ENCODE results near the gene TYMP.

The TYMP gene, protein sequence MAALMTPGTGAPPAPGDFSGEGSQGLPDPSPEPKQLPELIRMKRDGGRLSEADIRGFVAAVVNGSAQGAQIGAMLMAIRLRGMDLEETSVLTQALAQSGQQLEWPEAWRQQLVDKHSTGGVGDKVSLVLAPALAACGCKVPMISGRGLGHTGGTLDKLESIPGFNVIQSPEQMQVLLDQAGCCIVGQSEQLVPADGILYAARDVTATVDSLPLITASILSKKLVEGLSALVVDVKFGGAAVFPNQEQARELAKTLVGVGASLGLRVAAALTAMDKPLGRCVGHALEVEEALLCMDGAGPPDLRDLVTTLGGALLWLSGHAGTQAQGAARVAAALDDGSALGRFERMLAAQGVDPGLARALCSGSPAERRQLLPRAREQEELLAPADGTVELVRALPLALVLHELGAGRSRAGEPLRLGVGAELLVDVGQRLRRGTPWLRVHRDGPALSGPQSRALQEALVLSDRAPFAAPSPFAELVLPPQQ

DNA sequence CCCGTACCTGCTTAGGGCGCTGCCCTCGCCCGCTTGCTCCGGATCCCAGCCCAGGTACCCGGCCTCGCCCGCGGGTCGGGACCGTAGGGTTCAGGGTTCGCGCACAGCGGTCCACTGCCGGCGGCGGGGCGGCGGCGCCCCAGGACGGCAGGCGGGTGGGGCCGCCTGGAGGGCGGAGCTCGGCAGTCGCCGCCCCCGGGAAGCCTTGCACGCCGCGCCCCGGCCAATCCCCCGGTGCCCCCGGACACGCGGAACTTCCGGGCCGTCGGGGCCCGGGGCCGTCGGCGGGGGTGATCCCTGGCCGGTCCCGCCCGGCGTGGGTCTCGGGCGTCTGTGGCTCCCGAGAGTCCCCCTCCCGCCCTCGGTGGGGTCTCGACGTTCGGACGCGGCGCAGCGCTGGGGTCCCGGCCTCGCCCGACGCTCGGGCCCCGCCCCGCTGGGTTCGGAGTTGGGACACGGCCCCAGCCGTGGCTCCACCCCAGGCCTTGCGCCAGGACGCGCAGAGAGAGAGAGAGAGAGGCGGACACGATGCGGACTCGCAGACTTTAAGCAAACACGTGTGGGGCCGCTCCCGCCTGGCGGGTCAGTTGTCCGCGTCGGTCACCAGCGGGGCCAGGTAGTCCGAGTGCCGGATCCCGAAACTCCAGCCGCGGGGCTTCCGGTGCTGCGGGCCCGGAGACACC is at the start of gene TYMP:
TSS of gene TYMP (minus strand) at position 116 of the 683 bp plus-strand sequence. CDS start 303 bp downstream, outside the sequence.
- peak; percentile 85 for DNase-seq (ENCODE audit: low spot score)

DNA sequence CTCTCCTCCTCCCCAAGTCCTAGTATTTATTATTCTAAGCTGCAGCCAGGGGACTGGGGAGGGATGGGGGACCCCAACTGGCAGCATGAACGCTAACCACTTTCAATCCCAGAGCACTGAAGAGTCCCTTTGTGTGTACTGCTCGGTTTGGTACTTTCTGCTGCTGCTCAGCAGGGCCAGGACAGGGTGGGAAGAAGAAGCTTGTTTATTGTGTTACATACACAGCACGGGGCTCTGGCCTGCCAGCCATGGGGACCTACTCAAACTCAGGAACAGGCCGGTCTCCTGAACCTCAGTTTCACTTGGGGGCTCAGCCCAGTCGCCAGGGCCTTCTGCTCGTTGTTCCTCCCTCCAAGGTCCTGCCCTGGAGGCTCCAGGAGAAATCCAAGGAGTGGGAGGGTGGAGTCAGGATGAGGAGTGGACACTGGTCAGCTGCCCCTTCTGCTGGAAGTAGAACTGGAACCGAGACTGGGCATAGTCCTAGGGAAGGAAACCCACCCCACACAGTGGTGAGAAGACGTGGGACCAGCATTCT is 49.0 kb upstream of the TYMP start:
- DNase-seq (ENCODE audit: low spot score), result no peak

DNA sequence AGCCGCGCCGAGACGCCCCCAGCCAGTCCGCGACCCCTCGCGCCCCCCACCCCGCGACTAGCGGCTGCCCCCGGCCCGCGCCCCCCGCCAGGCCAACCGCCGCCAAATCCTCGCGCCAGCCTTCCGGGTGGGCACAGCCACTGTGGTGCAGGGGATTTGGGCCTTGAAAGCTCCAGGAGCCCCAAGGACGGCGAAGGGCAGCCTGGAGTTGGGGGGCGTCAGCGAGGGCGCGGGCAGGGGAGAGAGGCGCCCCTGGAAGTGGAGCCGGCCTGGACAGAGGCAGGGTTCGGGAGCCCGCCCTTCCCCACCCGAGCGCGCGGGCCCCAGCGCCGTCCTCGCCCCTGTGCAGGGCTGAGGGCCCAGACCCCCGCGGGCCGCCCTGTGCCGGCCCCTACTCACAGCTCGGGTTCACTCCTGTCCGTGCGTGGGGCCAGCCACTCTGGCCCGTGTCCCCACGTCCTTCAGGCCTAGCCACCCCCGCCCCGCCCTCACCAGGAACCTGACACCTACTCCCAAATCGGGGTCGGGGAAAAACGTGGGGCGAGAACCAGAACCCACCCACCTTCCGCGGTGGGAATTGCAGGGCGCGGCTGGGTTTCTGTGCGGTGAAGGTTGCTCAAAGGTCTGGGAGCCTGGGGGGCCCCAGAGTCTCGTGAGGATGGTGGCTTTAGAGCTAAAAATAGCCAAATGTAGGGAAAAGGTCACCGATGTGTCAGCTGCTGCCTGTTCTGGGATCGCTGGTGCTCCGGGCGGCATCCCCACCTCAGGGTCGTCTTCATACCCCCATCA is 48.4 kb upstream of the TYMP start, which contains the start of gene CPT1B:
TSS of gene CPT1B (minus strand) at position 441 of the 789 bp plus-strand sequence. CDS start 512 bp downstream, outside the sequence.
- DNase-seq (ENCODE audit: low spot score), result no peak

DNA sequence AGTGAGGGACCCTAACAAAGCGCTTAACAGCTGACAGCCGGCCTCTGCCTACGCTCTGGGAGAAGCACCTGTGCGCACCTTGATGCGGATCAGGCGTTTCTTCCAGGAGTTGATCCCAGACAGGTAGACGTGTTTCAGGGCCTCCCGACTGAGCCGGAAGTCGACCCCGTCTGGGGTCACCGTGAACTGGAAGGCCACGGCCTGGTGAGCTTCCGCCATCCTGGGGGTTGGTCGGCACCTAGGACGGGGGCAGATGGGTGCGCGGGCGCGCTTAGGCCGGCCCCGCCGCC is 47.8 kb upstream of the TYMP start:
- no peak for DNase-seq (ENCODE audit: low spot score)

DNA sequence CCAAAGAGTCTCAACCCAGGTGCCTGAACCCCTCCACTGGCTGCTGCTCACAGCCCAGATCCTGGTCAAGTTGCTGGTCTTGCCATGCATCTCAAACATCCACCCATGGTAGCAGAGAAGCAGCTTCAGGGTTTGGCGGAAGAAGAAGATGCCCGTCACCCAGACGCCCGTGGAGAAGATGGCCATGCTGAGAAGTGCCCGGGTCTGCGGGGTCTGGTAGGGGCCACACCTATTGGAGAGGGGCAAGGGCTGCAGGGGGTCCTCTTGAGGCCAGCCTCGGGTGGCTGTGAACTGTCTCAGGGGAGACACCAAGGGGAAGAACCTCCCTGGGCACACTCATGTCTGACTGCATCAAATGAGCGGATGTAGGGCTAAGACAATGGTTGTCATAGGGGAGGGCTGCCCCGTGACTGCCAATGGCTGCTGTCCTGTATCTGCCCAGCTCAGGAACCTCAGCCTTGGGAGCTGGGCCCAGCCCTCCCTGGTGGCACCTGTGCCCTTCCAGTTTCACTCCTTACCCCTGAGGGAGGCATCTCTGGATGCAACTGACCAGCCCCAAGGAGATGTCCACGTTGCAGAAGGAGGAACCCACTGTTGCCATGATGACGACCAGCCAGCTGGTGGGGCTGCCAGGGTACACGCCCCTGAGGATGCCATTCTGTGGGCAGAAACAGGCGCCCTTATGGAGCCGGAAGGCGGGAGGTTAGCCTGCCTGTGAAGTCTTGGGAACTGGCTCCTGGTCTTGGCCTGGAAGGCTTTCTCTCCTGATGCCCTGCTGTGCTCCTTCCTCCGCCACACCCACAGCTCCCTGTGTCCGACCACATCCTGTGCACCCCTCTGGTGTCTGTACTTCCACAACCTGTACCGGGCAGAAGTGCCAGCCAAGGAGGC is 47.2 kb upstream of the TYMP start:
- no peak for DNase-seq (ENCODE audit: low spot score)

DNA sequence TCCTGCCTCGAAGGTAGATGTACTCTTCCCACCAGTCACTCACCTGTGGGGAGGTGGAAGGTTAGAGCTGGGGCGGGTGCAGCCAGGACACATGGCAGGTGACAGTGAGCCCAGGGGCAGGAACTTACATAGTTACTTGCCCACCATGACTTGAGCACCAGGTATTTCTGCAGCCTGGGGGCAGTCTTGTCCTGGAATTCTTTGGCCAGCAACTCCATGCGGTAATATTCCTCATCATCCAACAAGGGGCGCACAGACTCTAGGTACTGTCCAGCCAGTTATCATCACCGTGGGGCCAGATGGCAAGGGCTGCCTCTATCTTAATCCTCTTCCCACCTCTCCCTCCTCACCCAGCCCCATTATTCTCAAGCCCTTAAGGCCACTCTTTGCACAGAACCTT is 46.3 kb upstream of the TYMP start:
- no peak for DNase-seq (ENCODE audit: low spot score)

DNA sequence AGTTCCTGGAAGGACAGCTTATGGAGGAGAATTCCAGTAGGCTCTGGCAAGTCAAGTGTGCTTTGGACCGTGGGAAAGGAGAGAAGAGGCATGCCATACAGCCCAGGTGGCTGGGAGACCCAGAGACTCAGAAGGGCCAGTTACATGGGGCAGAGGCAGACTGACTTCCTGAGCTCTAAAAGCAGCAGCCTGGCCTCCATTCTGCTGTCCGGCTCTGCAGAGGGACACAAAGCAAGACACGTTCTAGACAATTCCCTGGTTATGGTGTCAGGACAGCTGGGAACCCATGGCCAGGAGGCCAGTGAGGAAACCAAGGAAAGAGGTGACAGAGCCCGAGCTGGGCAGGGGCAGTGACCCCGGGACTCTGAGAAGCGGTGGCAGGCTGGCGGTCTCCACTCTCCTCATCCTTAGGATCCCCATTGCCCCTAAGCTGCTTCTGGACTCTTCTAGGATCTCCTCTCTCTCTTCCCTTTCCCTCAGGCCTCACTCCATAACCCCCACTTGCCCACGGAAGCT is 45.7 kb upstream of the TYMP start:
- DNase-seq (ENCODE audit: low spot score), result no peak

DNA sequence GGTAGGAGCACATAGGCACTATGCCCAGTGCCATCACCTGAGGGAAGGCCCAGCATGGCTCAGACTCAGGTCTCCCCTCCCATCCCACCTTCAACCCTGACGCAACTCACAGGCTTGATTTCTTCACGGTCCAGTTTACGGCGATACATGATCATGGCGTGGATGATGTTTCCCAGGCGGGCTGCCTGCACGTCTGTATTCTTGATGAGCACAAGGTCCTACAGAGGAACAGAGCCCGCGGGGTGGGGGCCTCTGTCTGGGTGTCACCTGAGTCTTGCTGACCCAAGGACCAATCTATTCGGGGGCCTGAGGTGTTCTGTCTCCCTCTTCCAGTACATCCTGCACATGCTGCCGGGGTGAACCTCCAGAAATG is 44.6 kb upstream of the TYMP start:
- DNase-seq (ENCODE audit: low spot score), result no peak

DNA sequence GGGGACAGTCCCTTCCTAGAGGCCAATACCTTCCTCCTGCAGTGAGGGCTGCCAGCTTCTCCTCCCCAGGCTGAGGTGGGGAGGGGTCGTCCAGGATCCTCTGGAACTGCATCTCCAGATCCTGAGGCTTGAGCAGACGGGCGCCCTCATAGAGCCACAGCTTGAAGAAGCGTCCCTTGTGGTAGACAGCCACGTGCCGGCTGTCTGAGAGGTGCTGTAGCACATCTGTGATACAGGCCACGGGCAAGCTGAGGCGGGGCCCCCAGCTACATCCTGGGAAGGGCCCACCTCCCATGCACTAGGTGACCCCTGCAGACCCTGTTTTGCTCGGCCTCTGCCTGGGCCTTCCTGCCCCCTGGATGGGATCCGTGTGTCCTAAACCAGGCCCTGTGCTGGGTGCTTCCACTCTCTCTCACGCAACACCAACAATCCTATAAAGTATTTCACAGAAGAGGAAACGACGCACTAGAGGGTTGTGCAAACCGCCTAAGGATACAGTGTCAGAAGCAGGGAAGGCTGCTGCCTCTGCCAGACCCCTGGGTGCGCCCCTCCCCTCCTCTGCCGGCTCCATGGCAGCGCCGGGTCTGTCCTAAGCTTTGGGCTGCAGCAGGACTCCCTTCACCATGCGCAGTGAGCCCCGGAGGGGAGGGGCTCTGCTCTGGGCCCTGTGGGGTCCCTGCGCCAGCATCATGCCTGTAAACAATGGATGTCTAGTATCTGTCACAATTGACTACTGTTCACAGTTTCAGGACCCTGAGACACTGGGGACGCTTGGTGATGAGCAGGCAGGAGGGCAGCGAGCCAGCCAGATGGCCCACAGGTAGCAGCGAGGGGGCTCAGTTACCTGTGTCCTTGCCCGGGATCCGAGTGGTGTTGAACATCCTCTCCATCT is 43.9 kb upstream of the TYMP start:
- DNase-seq (ENCODE audit: low spot score), result no peak

DNA sequence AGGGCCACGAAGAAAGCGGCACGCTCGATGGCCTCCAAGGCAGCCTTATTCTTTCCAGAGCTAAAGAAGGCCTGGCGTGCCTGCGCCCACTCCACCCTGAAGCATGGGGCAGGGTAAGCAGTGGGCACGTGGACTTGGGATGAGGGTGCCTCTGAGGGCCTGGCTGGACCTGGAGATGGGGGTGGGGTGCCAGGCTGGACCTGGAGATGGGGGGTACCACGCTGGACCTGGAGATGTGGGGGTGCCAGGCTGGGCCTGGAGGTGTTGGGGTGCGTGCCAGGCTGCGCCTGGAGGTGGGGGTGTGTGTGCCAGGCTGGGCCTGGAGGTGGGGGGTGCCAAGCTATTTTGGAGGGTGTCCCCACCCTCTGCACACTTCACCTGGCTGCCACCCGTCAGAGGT is 43.2 kb upstream of the TYMP start:
- DNase-seq (ENCODE audit: low spot score), result no peak

DNA sequence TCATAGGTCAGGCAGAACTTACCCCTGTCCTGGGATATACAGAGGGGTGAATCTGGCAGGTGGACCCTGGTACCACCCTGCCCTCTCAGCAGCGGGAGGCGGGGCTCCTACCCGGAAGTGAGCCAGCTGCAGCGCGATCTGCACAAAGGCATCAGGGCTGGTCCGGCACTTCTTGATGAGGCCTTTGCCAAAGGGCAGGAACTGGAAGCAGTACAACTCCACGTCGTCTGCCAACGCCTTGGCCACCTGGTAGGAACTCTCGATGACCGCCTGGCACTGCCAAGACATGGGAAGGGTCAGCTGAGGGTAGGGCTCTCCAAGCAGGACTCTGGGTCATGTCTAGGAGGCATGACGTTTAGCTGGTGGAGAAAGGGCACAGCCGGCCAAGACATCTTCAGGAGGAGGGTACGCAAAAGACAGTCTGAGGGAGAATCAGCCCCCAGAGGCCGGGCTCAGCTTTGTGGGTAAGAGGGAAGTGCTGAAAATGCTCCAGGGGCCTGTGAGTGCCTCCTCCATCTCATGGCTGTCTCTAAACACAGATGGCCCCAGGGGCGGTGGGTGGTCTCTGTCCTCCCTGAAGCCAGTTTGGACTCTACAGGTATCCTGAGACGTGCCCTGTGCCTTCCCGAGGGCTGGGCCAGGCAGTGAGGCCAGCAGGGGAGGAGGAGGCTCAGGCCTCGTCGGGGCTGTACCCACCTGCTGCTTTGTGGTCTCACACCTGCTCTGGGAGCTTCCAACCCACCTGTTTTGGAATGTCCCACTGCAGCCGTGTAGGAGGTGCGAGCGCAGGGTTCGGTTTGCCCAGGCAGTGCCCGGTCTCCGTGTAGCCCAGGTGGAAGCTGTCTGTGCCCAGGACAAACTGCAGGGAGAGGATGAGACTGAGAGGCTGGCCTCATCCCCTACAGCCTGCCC is 41.7 kb upstream of the TYMP start:
- DNase-seq (ENCODE audit: low spot score), result no peak

DNA sequence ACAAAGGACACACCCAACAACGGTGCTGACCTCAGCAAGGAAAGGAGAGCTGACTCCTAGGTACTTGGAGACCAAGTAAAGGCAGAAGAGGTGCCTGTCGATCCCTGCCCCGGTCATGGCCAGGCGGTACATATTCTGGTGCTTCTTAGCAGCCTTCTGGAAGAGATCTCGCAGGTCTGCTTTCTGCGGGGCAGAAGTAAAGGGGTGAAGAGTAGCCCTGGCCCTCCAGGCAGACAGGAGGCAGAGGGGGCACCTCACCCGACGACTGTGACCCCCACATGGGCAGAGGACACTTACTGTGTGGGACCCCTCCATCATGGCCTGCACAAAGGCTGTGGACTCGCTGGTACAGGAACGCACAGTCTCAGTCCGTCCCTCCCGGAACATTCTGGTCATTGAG is 41.0 kb upstream of the TYMP start:
- DNase-seq (ENCODE audit: low spot score), result no peak

DNA sequence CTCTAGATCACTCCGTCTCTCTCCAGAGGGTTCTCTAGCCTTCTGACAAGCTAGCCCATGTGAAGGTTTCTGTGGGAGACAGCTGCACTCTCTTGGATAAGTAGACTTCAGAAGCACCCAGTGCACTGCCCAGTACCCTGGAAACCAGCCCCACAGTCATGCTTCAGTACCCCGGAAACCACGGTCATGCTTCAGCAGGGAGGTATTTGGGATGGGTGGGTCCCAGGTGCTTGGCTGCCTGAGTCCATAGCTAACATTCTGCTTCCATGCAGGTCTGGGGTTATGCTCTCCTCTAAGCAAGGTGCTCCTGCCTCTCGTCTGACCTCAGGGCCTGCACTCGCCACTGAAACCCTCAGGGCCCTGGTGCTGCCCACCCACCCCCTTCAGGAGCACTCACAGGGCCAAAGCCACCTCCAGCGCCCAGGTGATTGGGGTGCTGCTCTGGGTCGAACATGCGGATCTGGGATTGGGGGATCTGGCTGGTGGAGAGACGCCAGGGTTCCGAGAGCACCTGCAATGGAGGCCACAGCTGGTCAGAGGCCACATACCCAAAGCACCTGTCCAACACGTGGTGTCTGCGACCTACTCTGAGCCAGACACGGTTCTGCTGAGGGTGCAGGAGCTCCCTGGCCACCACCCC is 40.2 kb upstream of the TYMP start:
- DNase-seq (ENCODE audit: low spot score), result no peak

DNA sequence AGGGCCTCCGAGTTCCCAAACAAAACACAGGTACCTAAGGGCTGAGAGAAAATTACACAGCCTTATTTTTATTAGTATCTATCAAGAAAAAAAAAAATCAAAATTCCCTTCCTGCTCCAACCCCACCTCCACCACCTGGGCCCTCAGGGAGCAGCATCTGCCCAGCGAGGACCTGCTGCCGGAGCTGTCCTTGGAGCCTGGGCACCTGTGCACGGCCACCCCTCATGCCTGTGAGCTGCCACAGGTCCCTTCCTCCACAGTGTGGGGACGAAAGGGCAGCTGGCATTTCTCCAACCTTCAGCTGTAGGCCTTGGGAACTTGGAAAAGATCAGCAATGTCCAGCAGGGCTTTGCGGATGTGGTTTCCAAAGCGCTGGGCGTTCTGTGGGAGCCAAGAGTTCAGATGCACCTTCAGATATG is 39.2 kb upstream of the TYMP start:
- DNase-seq (ENCODE audit: low spot score), result no peak

DNA sequence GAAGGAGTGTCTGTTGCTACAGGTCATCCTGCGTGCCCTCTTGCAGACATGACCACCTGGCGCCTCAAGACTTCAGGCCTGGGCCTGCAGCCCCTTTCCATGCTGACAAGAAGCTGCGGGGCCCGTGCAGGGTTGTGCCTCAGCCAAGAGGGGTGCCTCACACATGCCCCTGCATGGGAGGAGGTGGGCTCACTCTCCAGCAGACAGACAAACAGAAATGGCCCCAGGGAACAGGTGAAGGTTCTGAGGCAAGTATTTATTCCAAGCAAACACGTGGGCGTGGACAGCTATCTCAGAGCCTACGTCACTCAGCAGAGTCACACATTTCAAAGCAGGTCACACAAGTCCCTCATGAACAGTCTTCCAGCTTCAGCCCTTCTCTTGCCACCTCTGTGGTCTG is 38.8 kb upstream of the TYMP start:
- no peak for DNase-seq (ENCODE audit: low spot score)

DNA sequence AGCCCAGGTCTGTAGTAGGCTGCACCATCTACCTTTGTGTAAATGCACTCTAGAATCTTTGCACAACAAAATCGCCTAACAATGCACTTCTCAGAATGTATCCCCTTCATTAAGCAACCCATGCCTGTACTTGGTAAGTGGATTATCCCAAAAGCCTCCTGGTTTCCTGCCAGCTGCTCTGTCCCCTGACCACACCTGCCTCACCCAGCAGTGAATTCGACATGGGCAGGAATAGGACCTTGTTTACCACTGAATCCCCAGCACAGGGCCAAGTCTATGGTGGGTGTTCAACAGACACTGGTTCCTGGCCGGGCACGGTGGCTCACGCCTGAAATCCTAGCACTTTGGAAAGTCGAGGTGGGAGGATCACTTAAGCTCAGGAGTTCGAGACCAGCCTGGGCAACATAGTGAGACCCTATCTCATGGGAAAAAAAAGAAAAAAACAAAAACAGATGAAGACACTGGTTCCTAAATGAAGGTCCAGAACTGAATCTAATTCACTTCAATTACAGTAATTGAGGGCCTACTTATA is 38.0 kb upstream of the TYMP start:
- DNase-seq (ENCODE audit: low spot score), result no peak

DNA sequence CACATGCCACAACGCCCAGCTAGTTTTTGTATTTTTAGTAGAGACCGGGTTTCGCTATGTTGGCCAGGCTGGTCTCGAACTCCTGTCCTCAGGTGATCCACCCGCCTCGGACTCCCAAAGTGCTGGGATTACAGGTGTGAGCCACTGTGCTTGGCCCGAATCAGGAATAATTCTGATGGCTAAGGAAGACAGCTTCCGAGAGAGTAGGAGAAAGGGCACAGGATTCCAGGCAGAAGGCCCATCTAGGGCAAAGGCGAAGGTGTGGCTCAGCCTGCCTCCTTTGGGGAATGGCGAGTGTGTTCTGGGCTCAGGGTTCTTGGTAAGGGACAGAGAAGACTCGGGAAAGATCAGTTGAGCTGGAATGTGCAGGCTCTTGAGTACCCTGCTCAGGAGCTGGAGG is 34.5 kb upstream of the TYMP start:
- DNase-seq (ENCODE audit: low spot score), result no peak

DNA sequence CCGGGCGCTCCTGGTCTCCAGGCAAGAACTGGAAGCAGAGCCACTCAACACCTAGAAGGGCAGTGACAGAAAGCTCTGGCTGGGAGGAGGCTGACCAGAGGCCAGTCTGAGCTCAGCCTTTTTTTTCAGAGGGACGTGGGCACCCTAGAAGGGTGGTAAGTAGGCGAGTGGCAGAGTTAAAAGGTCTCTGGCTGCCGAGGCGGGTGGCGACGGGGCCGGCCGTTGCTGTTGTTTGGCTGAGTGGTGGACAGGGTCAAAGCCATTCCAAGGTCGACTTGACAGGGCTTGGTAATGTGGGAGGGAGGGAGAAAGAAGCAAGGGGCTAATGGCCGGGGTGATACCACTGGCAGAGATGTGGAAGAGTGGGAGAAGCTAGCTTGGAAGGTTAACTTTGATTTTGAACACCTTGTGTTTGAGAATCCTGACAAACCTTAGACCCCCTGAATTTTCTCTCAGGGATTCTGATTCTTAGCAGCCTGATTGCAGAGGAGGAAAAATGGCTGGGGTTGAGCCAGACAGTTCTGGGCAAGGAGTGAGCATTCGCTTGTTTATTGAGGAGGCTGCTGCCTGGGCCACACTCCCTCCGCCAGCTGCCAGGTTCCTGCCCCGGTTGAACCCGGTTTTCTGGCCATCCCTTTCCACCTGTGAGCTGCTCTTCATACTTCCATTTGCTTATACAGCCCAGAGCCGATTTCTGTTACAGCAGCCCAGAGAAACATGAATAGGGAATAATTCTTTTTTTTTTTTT is 33.8 kb upstream of the TYMP start:
- no peak for DNase-seq (ENCODE audit: low spot score)
